Fibroblast of gingiva (primary cell): ENCODE measurements around the gene SLF2.
A peak's percentile ranks its signal among the peaks of the same experiment; 100 is the strongest.

Experiments
- DNase-seq: peaks from one replicate; pipeline ENCODE4 v3.0.0-alpha.2; 2011; ENCODE audit warnings: low read depth

SLF2 gene

GRCh38 chr10:100912605-100913469, at the start of gene SLF2:
TSS of gene SLF2 (plus strand) at chr10:100912963. CDS start at chr10:100913111, 148 bp downstream.
- peak; percentile 98 for DNase-seq

GRCh38 chr10:100863433-100863832, 49.3 kb upstream of the SLF2 start:
- DNase-seq: no peak

- DNase-seq: no peak
Observed at GRCh38 chr10:100864036-100864885, 48.5 kb upstream of the SLF2 start.

GRCh38 chr10:100864978-100865377, 47.8 kb upstream of the SLF2 start:
- no peak for DNase-seq

GRCh38 chr10:100866010-100866409, 46.8 kb upstream of the SLF2 start:
- no peak for DNase-seq

- no peak for DNase-seq
Observed at GRCh38 chr10:100866575-100867098, 46.1 kb upstream of the SLF2 start.

GRCh38 chr10:100867261-100867963, 45.4 kb upstream of the SLF2 start:
- no peak for DNase-seq

GRCh38 chr10:100868382-100868781, 44.4 kb upstream of the SLF2 start:
- DNase-seq: no peak

GRCh38 chr10:100869399-100869798, 43.4 kb upstream of the SLF2 start:
- no peak for DNase-seq

GRCh38 chr10:100872034-100872791, 40.5 kb upstream of the SLF2 start:
- no peak for DNase-seq

- DNase-seq: no peak
Observed at GRCh38 chr10:100873146-100873826, 39.5 kb upstream of the SLF2 start.

- no peak for DNase-seq
Observed at GRCh38 chr10:100873827-100874326, 38.9 kb upstream of the SLF2 start.

- no peak for DNase-seq
Observed at GRCh38 chr10:100874702-100875483, 37.9 kb upstream of the SLF2 start.

GRCh38 chr10:100875484-100876166, 37.1 kb upstream of the SLF2 start:
- DNase-seq: no peak

GRCh38 chr10:100876585-100877460, 35.9 kb upstream of the SLF2 start:
- DNase-seq: no peak

- no peak for DNase-seq
Observed at GRCh38 chr10:100877461-100877850, 35.3 kb upstream of the SLF2 start.

GRCh38 chr10:100878291-100878910, 34.4 kb upstream of the SLF2 start:
- peak; percentile 67 for DNase-seq
